Head of caudate nucleus (tissue), 42 donors: ENCODE data around the gene RAPGEFL1.

Source experiments
- DNase-seq, 42 donors: peaks; one replicate each; pipeline versions ENCODE4 v3.0.0 to v3.0.0-alpha.2; 2020 to 2021; ENCODE audit warnings: mixed read lengths in 7 of 42
- intact Hi-C: fragments of 100-400 bp; cut with DNase I; formaldehyde crosslinking; loops from one replicate; pipeline ENCODE4 v1.15.0; 2022

The RAPGEFL1 gene

DNA sequence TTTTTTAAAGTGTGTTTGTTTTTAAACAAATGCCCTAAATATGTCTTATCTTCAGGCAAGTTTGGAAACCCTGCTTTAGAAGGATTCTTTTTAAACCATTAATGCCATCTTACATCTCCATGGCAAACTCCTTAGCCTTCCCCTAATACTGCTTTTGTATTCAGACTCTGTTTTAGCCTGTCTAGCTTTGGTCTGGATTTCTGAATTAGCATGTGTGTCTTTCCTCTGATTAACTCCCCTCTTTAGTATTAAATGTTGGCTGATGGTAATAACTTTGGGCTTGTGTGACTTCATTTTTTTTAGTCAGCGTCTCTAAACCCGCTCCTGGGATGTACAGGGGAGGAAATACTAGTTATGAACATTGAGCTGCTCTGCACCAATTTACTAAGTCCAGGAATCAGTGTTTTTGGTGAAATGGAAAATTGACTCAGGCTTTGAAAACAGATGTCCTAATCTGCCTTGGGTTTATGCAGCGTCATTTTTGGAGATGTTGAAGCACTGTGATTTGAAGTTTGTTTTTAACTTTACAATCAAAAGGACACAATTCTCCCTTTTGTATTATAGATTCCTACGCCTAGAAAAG, 64.1 kb downstream of the RAPGEFL1 start:
- intact Hi-C loops, result no loop called here
- DNase-seq, result no peak

DNA sequence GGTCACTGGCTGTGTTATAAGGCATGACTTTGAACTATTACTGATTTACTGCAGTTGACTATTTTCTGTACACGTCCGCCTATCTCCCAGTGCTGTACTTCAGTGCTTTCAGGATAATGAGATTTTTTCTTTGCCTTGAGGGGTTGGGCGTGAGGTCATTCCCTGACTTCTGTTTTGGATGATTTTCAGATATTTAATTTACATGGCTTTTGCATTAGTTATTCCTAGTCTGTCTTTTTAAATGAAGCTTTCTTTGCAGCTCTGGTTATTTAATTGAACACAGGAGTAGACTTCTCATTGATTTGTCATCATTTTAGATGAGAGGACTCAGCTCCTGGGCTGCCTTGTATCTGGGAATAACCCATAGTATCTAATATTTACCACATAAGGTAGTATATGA, 65.5 kb downstream of the RAPGEFL1 start:
- DNase-seq, result no peak
- intact Hi-C loops, result no loop called here

DNA sequence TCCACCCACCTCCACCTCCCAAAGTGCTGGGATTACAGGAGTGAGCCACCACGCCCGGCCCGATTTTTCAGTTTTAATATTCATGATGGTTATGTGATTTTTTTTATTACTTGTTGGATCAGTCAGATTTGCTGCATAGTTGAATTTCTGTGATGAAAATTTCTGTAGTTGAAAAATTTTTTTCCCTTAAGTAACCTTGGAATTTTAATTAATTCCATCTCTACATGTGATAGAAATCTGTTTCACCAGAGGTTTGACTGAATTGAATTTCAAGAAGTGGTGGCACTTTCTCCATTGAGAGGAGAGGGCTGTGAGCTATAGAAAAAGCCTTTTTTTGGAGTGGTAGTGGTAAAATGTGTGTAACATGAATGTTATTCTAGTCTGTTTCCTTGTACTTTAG, 66.5 kb downstream of the RAPGEFL1 start:
- no peak for DNase-seq
- intact Hi-C loops, result no loop called here

DNA sequence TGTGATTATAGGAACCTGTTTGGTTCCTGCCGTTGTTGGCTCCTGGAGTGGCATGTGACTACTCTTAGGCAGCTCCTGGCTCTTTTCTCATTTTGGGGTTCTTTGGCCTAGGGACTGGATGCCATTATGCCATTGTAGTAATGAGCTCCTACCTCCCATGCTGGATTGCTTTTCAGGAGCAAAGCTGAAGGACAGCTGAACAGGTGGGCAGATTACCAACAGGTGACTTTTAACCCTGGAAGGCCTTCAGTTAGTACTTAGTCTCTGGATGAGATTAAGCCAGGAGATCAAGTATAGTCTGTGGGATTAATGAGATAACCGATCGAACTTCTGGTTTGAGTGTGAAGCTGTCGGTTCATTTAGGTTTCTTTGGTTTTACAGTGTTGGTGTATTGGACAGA, 67.0 kb downstream of the RAPGEFL1 start:
- no peak for DNase-seq
- intact Hi-C loops, result no loop called here
